Nephron progenitor cell (in vitro differentiated cells): ENCODE results near the gene NVL.

Experiments used
- DNase-seq: peaks from one replicate; pipeline ENCODE4 v3.0.0; 2021
- H3K27ac Mint-ChIP-seq: 2 replicates; pipeline ENCODE4 v1.8.0; 2021; ENCODE audit warnings: mild to moderate bottlenecking, moderate library complexity, mixed read lengths
- H3K27me3 Mint-ChIP-seq: 2 replicates; pipeline ENCODE4 v1.8.0; 2021; ENCODE audit warnings: mild to moderate bottlenecking, low read depth, mixed read lengths; ENCODE audit not compliant: poor library complexity
- H3K36me3 Mint-ChIP-seq: 2 replicates; pipeline ENCODE4 v1.8.0; 2021; ENCODE audit warnings: low read depth, mixed read lengths
- H3K4me1 Mint-ChIP-seq: 2 replicates; pipeline ENCODE4 v1.8.0; 2021; ENCODE audit warnings: mixed read lengths
- H3K4me3 Mint-ChIP-seq: 2 replicates; pipeline ENCODE4 v1.8.0; 2021; ENCODE audit warnings: mild to moderate bottlenecking, moderate library complexity, mixed read lengths
- H3K9me3 Mint-ChIP-seq: 2 replicates; pipeline ENCODE4 v1.8.0; 2021; ENCODE audit warnings: mild to moderate bottlenecking, moderate library complexity, mixed read lengths
- TF ChIP-seq, protein P1 (sequence below): fragments of 200-600 bp; sonication (generic); IDR thresholded peaks from 2 replicates; pipeline ENCODE4 v1.5.0; 2021; ENCODE audit warnings: antibody characterized with exemption

Gene NVL

DNA sequence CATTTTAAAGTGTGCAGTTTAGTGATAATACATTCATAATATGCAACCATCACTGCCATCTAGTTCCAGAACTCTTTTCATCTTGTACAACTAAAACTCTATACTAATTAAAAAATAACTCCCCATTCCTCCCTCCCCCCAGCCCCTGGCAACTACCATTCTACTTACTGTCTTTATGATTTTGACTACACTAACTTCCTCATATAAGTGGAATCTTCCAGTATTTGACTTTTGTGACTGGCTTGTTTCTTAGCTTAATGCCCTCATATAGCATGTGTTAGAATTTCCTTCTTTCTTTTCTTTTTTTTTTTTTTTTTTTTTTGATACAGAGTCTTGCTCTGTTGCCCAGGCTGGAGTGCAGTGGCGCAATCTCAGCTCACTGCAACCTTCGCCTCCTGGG lies 1.4 kb upstream of the NVL start:
- H3K36me3 Mint-ChIP-seq: no peaks in the 10 kb centered on the region
- no peak for DNase-seq
- TF ChIP-seq, protein P1, sequence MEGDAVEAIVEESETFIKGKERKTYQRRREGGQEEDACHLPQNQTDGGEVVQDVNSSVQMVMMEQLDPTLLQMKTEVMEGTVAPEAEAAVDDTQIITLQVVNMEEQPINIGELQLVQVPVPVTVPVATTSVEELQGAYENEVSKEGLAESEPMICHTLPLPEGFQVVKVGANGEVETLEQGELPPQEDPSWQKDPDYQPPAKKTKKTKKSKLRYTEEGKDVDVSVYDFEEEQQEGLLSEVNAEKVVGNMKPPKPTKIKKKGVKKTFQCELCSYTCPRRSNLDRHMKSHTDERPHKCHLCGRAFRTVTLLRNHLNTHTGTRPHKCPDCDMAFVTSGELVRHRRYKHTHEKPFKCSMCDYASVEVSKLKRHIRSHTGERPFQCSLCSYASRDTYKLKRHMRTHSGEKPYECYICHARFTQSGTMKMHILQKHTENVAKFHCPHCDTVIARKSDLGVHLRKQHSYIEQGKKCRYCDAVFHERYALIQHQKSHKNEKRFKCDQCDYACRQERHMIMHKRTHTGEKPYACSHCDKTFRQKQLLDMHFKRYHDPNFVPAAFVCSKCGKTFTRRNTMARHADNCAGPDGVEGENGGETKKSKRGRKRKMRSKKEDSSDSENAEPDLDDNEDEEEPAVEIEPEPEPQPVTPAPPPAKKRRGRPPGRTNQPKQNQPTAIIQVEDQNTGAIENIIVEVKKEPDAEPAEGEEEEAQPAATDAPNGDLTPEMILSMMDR: no peak

DNA sequence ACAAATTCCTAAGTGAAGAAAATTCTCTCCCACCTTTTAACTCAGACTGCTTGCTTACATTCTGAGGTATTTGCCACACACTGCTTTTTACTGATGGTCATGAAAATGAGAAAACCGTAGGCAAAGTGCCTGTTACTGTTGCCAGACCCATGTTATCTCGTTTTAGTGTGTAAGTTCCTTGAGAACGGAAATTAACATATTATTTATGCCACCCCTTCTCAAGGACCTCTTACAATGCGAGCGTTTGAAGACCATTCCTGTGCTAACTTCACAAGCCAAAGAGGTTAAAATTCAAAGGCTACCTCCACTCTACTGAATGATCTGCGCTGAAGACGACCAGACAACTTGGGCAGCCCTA lies 509 bp downstream of the NVL start:
- Mint-ChIP-seq H3K36me3 (no peaks in the 10 kb centered on the region), H3K27ac (peak overlapping the region; percentile 100), H3K4me3 (peak overlapping the region; percentile 97), H3K27me3 (peaks cover 7% of the 10 kb centered on the region), H3K9me3 (no peaks in the 10 kb centered on the region), H3K4me1 (peaks cover 30% of the 10 kb centered on the region)
- DNase-seq: no peak
- TF ChIP-seq, protein P1: no peak

More for the DNA sequence above, 1.4 kb upstream of the NVL start:
- H3K4me3 Mint-ChIP-seq: peak overlapping the region; percentile 97
- peaks cover 9% of the 10 kb centered on the region for H3K27me3 Mint-ChIP-seq
- no peaks in the 10 kb centered on the region for H3K9me3 Mint-ChIP-seq
- H3K4me1 Mint-ChIP-seq: peaks cover 30% of the 10 kb centered on the region
- H3K27ac Mint-ChIP-seq: no peak overlapping the region

DNA sequence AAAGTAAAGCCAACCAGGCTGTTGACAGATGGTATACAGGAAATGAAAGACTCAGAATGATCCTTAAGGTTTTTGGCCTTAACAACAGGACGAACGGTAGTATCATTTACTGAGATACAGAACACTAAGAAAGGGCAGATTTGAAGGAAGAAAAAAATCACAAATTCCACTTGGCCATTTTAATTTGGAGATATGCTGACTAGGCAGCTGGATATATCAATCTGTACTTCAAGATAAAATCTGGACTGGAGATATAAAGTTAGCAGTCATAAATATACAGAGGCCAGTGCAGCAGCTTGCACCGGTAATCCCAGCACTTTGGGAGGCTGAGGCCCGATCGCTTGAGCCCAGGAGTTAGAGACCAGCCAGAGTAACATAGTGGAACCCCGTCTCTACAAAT lies 1.3 kb downstream of the NVL start:
- Mint-ChIP-seq H3K27me3 (no peaks in the 10 kb centered on the region), H3K4me1 (peaks cover 30% of the 10 kb centered on the region), H3K36me3 (no peaks in the 10 kb centered on the region), H3K4me3 (peak overlapping the region; percentile 97), H3K9me3 (no peaks in the 10 kb centered on the region), H3K27ac (no peak overlapping the region)
- TF ChIP-seq, protein P1: no peak
- no peak for DNase-seq

DNA sequence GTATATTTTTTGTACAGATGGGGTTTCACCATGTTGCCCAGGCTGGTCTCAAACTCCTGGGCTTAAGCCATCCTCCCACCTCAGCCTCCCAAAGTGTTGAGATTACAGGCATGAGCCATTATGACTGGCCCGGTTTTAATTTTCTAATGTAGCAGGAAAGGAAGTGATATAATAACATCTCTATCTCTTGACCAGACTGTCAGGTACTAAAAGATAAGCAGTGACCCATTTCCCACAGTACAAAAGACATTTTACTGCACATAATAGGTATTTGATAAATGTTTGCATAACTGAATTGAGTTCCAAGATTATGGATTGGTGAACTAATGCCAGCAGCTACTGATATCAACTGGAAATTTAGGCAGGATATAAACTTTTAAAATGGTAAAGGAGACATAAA lies 4.0 kb downstream of the NVL start:
- Mint-ChIP-seq H3K36me3 (peaks cover 9% of the 10 kb centered on the region), H3K27me3 (no peaks in the 10 kb centered on the region), H3K9me3 (no peaks in the 10 kb centered on the region), H3K27ac (no peak overlapping the region), H3K4me1 (peaks cover 30% of the 10 kb centered on the region), H3K4me3 (no peak overlapping the region)
- TF ChIP-seq, protein P1: no peak
- no peak for DNase-seq

DNA sequence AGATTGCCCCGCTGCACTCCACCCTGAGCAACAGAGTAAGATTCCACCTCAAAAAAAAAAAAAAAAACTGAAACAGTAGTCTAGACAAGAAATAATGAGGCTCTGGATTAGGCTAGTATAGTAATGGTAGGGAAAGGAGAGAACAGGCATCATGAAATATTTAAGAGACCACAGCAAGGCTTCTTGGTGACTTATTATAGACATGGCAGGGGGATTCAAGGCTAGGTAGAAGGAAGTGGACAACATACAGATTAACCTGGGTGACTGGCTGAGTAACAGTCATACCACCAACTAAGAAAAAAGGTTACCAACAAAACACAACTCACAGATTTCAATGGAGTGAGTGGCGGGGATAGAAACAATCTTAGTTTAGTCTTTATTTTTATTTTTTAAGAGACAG lies 8.3 kb downstream of the NVL start:
- no peaks in the 10 kb centered on the region for H3K9me3 Mint-ChIP-seq
- TF ChIP-seq, protein P1: no peak
- H3K4me3 Mint-ChIP-seq: no peak overlapping the region
- H3K27me3 Mint-ChIP-seq: no peaks in the 10 kb centered on the region
- peaks cover 23% of the 10 kb centered on the region for H3K36me3 Mint-ChIP-seq
- peaks cover 14% of the 10 kb centered on the region for H3K4me1 Mint-ChIP-seq
- no peak for DNase-seq
- peak overlapping the region; percentile 66 for H3K27ac Mint-ChIP-seq

DNA sequence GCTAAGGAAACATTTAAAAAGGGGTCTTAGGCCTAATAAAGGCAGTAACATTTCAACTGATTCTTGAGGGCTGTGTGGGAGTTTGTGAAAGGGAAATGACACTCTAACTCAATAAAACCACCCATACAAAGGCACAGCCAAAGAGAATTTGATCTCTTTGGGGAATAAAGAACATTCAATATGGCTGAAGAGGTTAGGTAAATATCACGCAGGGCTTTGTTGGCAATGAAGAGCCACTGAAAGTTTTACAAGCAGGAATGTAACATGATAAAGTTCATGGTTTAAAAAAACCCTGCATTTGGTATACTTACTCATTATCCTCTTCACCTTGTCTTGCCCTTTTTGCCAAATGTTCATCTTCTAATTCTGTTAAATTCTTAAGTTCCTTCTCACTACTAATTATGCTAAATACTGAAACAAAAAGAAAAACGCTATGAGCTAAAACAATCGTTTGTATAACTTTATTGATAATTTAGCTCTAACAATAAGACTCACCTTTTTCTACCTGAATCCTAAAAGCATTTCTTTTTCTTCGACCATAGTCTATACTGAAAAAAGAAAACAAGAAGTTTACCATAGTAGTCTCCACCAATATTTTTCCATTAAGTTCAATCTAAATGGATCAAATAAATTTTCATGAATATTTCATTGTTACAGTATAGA lies 12.5 kb downstream of the NVL start:
- Mint-ChIP-seq H3K27ac (peak overlapping the region; percentile 65), H3K9me3 (no peaks in the 10 kb centered on the region), H3K36me3 (peaks cover 47% of the 10 kb centered on the region), H3K4me1 (peaks cover 20% of the 10 kb centered on the region), H3K27me3 (peaks cover 4% of the 10 kb centered on the region), H3K4me3 (peak overlapping the region; percentile 17)
- TF ChIP-seq, protein P1: no peak
- DNase-seq: no peak
